SK-N-SH (cell line): ENCODE data around the gene RITA1.

Experiments
- CHD2 ChIP-seq: fragments of 150-350 bp; IDR thresholded peaks from 2 replicates; pipeline ENCODE4 v1.6.1; 2018; ENCODE audit warnings: low read length; ENCODE audit not compliant: partially characterized antibody
- EP300 ChIP-seq, 2 experiments: IDR thresholded peaks; 2 replicates each; pipeline versions ENCODE4 v1.4.0 to v1.6.1; 2012; ENCODE audit warnings: borderline replicate concordance in 1 of 2, low read depth in 1 of 2, low read length in 1 of 2
- GABPA ChIP-seq: IDR thresholded peaks from 2 replicates; pipeline ENCODE4 v1.4.0; 2012; ENCODE audit warnings: low read depth, mild to moderate bottlenecking
- JUND ChIP-seq: IDR thresholded peaks from 2 replicates; pipeline ENCODE4 v1.4.0; 2012
- PBX3 ChIP-seq: IDR thresholded peaks from 2 replicates; pipeline ENCODE4; 2012
- POLR2AphosphoS5 ChIP-seq: IDR thresholded peaks from 2 replicates; pipeline ENCODE4 v1.6.1; 2012; ENCODE audit warnings: low read depth, low read length
- RAD21 ChIP-seq: IDR thresholded peaks from 2 replicates; pipeline ENCODE4 v1.6.1; 2012; ENCODE audit warnings: mild to moderate bottlenecking, low read length
- SIN3A ChIP-seq: IDR thresholded peaks from 2 replicates; pipeline ENCODE4 v1.6.1; 2012; ENCODE audit warnings: low read depth, mild to moderate bottlenecking, low read length, moderate library complexity, borderline replicate concordance
- TF ChIP-seq, protein P1 (sequence below): fragments of 200-600 bp; sonication (generic); IDR thresholded peaks from 2 replicates; pipeline ENCODE4 v1.6.1; 2017; ENCODE audit warnings: antibody characterized with exemption, mild to moderate bottlenecking, moderate library complexity
- TF ChIP-seq, protein P2 (sequence below): fragments of 150-350 bp; IDR thresholded peaks from 2 replicates; pipeline ENCODE4 v1.6.1; 2017; ENCODE audit warnings: antibody characterized with exemption, low read length, low read depth, borderline replicate concordance
- TF ChIP-seq, protein P3 (sequence below): IDR thresholded peaks from 2 replicates; pipeline ENCODE4 v1.6.1; 2012; ENCODE audit warnings: mild to moderate bottlenecking, low read depth, low read length, moderate library complexity
- TF ChIP-seq, protein P4 (sequence below): IDR thresholded peaks from 2 replicates; pipeline ENCODE4 v1.4.0; 2012; ENCODE audit warnings: low read depth

- TF ChIP-seq, protein P1, sequence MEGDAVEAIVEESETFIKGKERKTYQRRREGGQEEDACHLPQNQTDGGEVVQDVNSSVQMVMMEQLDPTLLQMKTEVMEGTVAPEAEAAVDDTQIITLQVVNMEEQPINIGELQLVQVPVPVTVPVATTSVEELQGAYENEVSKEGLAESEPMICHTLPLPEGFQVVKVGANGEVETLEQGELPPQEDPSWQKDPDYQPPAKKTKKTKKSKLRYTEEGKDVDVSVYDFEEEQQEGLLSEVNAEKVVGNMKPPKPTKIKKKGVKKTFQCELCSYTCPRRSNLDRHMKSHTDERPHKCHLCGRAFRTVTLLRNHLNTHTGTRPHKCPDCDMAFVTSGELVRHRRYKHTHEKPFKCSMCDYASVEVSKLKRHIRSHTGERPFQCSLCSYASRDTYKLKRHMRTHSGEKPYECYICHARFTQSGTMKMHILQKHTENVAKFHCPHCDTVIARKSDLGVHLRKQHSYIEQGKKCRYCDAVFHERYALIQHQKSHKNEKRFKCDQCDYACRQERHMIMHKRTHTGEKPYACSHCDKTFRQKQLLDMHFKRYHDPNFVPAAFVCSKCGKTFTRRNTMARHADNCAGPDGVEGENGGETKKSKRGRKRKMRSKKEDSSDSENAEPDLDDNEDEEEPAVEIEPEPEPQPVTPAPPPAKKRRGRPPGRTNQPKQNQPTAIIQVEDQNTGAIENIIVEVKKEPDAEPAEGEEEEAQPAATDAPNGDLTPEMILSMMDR = no peak
- no peak for TF ChIP-seq PBX3
- TF ChIP-seq RAD21 = no peak
- no peak for TF ChIP-seq CHD2
- TF ChIP-seq, protein P2, sequence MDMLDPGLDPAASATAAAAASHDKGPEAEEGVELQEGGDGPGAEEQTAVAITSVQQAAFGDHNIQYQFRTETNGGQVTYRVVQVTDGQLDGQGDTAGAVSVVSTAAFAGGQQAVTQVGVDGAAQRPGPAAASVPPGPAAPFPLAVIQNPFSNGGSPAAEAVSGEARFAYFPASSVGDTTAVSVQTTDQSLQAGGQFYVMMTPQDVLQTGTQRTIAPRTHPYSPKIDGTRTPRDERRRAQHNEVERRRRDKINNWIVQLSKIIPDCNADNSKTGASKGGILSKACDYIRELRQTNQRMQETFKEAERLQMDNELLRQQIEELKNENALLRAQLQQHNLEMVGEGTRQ = peak; percentile 76
- no peak for TF ChIP-seq JUND
- TF ChIP-seq POLR2AphosphoS5 = peak; percentile 79
- TF ChIP-seq, protein P3, sequence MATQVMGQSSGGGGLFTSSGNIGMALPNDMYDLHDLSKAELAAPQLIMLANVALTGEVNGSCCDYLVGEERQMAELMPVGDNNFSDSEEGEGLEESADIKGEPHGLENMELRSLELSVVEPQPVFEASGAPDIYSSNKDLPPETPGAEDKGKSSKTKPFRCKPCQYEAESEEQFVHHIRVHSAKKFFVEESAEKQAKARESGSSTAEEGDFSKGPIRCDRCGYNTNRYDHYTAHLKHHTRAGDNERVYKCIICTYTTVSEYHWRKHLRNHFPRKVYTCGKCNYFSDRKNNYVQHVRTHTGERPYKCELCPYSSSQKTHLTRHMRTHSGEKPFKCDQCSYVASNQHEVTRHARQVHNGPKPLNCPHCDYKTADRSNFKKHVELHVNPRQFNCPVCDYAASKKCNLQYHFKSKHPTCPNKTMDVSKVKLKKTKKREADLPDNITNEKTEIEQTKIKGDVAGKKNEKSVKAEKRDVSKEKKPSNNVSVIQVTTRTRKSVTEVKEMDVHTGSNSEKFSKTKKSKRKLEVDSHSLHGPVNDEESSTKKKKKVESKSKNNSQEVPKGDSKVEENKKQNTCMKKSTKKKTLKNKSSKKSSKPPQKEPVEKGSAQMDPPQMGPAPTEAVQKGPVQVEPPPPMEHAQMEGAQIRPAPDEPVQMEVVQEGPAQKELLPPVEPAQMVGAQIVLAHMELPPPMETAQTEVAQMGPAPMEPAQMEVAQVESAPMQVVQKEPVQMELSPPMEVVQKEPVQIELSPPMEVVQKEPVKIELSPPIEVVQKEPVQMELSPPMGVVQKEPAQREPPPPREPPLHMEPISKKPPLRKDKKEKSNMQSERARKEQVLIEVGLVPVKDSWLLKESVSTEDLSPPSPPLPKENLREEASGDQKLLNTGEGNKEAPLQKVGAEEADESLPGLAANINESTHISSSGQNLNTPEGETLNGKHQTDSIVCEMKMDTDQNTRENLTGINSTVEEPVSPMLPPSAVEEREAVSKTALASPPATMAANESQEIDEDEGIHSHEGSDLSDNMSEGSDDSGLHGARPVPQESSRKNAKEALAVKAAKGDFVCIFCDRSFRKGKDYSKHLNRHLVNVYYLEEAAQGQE = peak; percentile 61; the same call in 1 of the 2 replicates
- TF ChIP-seq GABPA = no peak
- peak; percentile 48; the same call in 1 of the 2 replicates for TF ChIP-seq SIN3A
- TF ChIP-seq EP300 (IDR thresholded peaks at IDR 0.05; ENCODE audit: borderline replicate concordance in 1 of 2, low read depth in 1 of 2, low read length in 1 of 2) = peak in 1 of 2 experiments; percentile 49; a peak in 1 of 4 replicates
- TF ChIP-seq, protein P4, sequence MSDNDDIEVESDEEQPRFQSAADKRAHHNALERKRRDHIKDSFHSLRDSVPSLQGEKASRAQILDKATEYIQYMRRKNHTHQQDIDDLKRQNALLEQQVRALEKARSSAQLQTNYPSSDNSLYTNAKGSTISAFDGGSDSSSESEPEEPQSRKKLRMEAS = peak; percentile 52
Measured at GRCh38 chr12:113185180-113186032, at the start of gene RITA1, which contains the start of gene DDX54.
